Hepatocyte (in vitro differentiated cells): ENCODE data around the gene MBP. TPM values are rescaled to one million over a fixed set of nuclear protein-coding genes. Genes with fewer than 3 reads are reported as not detected.

Experiments used
- DNase-seq: peaks from one replicate; pipeline ENCODE4 v3.0.0-alpha.2; 2016; ENCODE audit warnings: low spot score
- H2AFZ ChIP-seq: fragments of 200-600 bp; sonication (generic); 2 replicates; pipeline ENCODE4 v1.6.0; 2016; ENCODE audit warnings: antibody characterized with exemption, mild to moderate bottlenecking
- H3K27ac ChIP-seq: fragments of 200-600 bp; sonication (generic); 2 replicates; pipeline ENCODE4 v1.5.1; 2016; ENCODE audit warnings: mild to moderate bottlenecking
- H3K27me3 ChIP-seq: fragments of 200-600 bp; sonication (generic); 2 replicates; pipeline ENCODE4 v1.6.1; 2016
- H3K36me3 ChIP-seq: fragments of 200-600 bp; sonication (generic); replicated peaks from 2 replicates; pipeline ENCODE4 v1.5.1; 2016; ENCODE audit warnings: low read depth; ENCODE audit not compliant: insufficient read depth
- H3K4me1 ChIP-seq: fragments of 200-600 bp; sonication (generic); 2 replicates; pipeline ENCODE4 v1.5.1; 2016; ENCODE audit warnings: mild to moderate bottlenecking, moderate library complexity; ENCODE audit not compliant: insufficient read depth
- H3K4me2 ChIP-seq: fragments of 200-600 bp; sonication (generic); 2 replicates; pipeline ENCODE4 v1.6.0; 2016
- H3K4me3 ChIP-seq: fragments of 200-600 bp; sonication (generic); 2 replicates; pipeline ENCODE4 v1.5.1; 2016; ENCODE audit warnings: mild to moderate bottlenecking
- H3K79me2 ChIP-seq: fragments of 200-600 bp; sonication (generic); 2 replicates; pipeline ENCODE4 v1.6.0; 2017; ENCODE audit warnings: mild to moderate bottlenecking
- H3K9me2 ChIP-seq: fragments of 200-600 bp; sonication (generic); replicated peaks from 2 replicates; pipeline ENCODE4 v1.6.0; 2017; ENCODE audit warnings: mild to moderate bottlenecking; ENCODE audit not compliant: insufficient read depth
- H3K9me3 ChIP-seq: fragments of 200-600 bp; sonication (generic); 2 replicates; pipeline ENCODE4 v1.5.1; 2016; ENCODE audit warnings: low read depth, mild to moderate bottlenecking
- H4K20me1 ChIP-seq: fragments of 200-600 bp; sonication (generic); 2 replicates; pipeline ENCODE4 v1.6.0; 2016; ENCODE audit warnings: mild to moderate bottlenecking; ENCODE audit not compliant: insufficient read depth, poor library complexity, severe bottlenecking
- EZH2 ChIP-seq: fragments of 200-600 bp; sonication (generic); IDR thresholded peaks from 2 replicates; pipeline ENCODE4 v1.6.1; 2016; ENCODE audit warnings: antibody characterized with exemption, mild to moderate bottlenecking, borderline replicate concordance
- EZH2phosphoT487 ChIP-seq: fragments of 200-600 bp; sonication (generic); IDR thresholded peaks from one replicate; pipeline ENCODE4 v1.6.1; 2018; ENCODE audit warnings: antibody characterized with exemption, mild to moderate bottlenecking, low read depth, moderate library complexity; ENCODE audit not compliant: unreplicated experiment, severe bottlenecking
- WGBS: methylation state at CpG from one replicate; pipeline ENCODE4 v1.1.6; 2016; ENCODE audit warnings: low lambda C conversion rate; ENCODE audit errors: missing lambda C conversion rate; 5-methylcytosine and 5-hydroxymethylcytosine counted together
- polyA plus RNA-seq: library from polyadenylated mRNA; unstranded; fragments of >200 nt; fragmentation: Nextera tagmentation; extraction: Ambion mirVana; gene quantifications from 2 replicates; pipeline ENCODE4 v1.2.1, GENCODE V29; 2016
- total RNA-seq: library from RNA; depleted of rRNA; stranded (reverse); fragments of >200 nt; gene quantifications from 2 replicates; pipeline ENCODE4 v1.2.3, GENCODE V29; 2014
- TF ChIP-seq, protein P1 (sequence below): fragments of 200-600 bp; sonication (generic); IDR thresholded peaks from 2 replicates; pipeline ENCODE4 v1.5.1; 2016; ENCODE audit warnings: antibody characterized with exemption, mild to moderate bottlenecking; ENCODE audit not compliant: poor library complexity

The MBP gene
- total and polyA plus RNA-seq, 2 experiments from 2014 or later = 21.6 to 22.1 TPM

DNA sequence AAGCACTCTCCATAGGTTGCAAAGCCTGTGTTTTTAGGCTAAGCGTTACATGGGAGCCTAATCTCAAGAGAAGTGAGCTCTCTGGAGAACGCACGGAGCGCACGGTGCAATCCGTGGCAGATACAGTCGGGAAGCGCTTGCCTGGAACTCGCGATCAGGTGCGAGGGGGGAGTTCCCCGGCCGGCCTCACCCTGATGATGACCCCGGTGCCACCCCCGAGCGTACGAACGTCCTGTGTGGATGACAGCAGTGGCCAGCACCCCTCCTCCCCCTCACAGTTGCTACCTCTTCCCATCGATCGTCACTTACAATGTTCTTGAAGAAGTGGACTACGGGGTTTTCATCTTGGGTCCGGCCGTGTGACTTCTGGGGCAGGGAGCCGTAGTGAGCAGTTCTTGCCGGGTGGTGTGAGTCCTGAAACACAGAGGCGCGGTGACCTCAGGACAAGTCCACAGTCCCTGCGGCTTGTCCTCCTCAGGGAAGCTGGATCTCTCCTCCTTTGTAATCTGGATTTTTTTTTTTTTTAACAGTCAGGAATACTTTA lies 142.9 kb downstream of the MBP start:
- DNase-seq = no peak
- no peak overlapping the region for H3K4me2 ChIP-seq
- H3K4me3 ChIP-seq = no peak overlapping the region
- no peaks in the 10 kb centered on the region for H4K20me1 ChIP-seq
- H3K9me3 ChIP-seq = no peaks in the 10 kb centered on the region
- H3K27me3 ChIP-seq = no peaks in the 10 kb centered on the region
- no peak overlapping the region for H3K27ac ChIP-seq
- H2AFZ ChIP-seq = no peak overlapping the region
- H3K36me3 ChIP-seq = no peaks in the 10 kb centered on the region
- H3K79me2 ChIP-seq = no peaks in the 10 kb centered on the region
- 96% methylated on average over 28 of the region's 28 CpGs for WGBS
- TF ChIP-seq EZH2 = no peak
- TF ChIP-seq, protein P1, sequence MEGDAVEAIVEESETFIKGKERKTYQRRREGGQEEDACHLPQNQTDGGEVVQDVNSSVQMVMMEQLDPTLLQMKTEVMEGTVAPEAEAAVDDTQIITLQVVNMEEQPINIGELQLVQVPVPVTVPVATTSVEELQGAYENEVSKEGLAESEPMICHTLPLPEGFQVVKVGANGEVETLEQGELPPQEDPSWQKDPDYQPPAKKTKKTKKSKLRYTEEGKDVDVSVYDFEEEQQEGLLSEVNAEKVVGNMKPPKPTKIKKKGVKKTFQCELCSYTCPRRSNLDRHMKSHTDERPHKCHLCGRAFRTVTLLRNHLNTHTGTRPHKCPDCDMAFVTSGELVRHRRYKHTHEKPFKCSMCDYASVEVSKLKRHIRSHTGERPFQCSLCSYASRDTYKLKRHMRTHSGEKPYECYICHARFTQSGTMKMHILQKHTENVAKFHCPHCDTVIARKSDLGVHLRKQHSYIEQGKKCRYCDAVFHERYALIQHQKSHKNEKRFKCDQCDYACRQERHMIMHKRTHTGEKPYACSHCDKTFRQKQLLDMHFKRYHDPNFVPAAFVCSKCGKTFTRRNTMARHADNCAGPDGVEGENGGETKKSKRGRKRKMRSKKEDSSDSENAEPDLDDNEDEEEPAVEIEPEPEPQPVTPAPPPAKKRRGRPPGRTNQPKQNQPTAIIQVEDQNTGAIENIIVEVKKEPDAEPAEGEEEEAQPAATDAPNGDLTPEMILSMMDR = no peak
- TF ChIP-seq EZH2phosphoT487 = no peak
- peaks cover 5% of the 10 kb centered on the region for H3K4me1 ChIP-seq
- no peaks in the 10 kb centered on the region for H3K9me2 ChIP-seq

DNA sequence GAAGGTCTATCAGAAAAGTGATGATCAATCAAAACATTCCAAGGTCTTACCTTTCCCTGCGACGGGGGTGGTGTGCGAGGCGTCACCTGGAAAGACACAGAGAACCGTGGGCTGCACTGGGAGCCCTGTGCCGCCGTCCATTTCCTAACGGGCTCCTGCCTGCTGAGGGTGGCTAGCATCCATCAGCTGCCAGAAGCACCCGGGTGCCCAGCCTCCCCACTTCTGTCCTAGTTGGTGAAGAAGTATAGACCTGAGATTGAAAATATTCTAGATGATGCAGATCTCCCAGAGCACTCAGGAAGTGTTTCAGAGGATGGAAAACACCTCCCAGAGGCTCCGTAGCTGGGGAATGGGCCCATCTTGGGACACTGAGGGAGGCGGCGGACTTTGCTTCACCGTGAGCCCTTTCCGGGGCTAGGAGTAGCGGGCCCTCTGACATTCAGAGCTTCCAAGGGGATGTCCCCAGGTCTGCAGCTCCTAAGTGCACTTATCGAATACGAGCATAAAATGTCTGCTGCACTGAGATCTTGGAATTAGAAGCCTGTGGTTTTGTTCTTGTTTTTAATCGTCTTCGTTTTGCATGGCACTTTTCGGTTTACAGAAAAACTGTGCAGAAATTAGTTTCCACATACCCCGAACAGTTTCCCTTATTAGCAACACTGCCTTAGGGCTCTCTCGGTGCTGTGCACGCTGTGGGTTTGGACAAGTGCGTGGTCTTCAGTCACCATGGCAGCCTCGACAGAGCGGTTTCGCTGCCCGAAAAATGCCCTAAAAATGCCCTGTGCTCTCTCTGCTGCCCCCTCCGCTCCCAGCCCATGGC lies 143.5 kb downstream of the MBP start:
- TF ChIP-seq EZH2 = no peak
- H3K27ac ChIP-seq = no peak overlapping the region

DNA sequence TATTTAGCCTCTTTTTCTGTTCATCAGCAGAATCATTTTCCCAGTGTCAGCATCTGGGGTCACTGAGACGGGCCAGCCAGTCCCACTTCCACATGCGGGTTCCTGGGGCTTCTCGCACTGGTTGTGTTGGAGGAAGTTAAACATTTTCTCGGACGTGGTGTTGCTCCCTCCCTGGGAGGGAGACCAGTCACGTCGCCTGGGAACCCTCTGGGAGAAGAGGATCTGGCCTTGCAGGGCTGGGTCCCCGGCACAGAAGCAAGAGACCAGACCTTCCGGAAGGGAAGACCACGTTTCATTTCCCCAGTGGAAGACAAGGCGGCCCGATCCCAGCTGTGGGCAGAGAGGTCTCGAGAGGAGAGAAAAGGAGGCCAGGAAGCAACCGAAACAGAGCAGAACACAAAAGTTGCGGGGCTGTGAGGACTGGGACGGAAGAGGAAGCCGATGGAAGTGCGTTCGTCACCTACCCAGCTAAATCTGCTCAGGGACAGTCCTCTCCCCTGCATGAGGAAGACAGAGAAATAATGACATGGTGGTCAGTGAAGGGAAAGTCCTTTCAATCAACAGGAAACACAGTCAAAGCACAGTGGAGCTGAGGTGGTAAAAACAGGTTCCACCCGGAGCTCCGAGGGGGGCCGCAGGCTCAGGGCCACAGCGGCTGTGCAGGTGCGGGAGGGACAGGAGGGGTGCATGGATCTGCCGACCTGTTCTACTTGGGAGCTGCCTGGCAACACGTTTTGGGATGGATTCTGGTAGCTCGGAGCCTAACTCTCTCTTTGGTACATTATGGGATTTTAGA lies 144.4 kb downstream of the MBP start:
- H3K4me3 ChIP-seq = no peak overlapping the region
- no peak overlapping the region for H2AFZ ChIP-seq

More for the DNA sequence above, 143.5 kb downstream of the MBP start:
- Histone ChIP-seq H4K20me1 (no peaks in the 10 kb centered on the region), H2AFZ (no peak overlapping the region), H3K9me2 (no peaks in the 10 kb centered on the region), H3K36me3 (no peaks in the 10 kb centered on the region), H3K79me2 (no peaks in the 10 kb centered on the region), H3K4me1 (peaks cover 5% of the 10 kb centered on the region), H3K27me3 (no peaks in the 10 kb centered on the region), H3K9me3 (no peaks in the 10 kb centered on the region), H3K4me2 (no peak overlapping the region), H3K4me3 (no peak overlapping the region)
- DNase-seq = no peak
- 93% methylated on average over 29 of the region's 29 CpGs for WGBS

More for the DNA sequence above, 144.4 kb downstream of the MBP start:
- no peaks in the 10 kb centered on the region for H3K9me2 ChIP-seq
- H3K4me1 ChIP-seq = no peaks in the 10 kb centered on the region
- WGBS = 88% methylated on average over 27 of the region's 27 CpGs
- TF ChIP-seq, protein P1 = no peak
- TF ChIP-seq EZH2phosphoT487 (no peak), EZH2 (no peak)
- no peaks in the 10 kb centered on the region for H4K20me1 ChIP-seq
- no peak for DNase-seq
- no peaks in the 10 kb centered on the region for H3K9me3 ChIP-seq
- H3K4me2 ChIP-seq = no peak overlapping the region
- no peak overlapping the region for H3K27ac ChIP-seq
- H3K36me3 ChIP-seq = no peaks in the 10 kb centered on the region
- no peaks in the 10 kb centered on the region for H3K79me2 ChIP-seq
- no peaks in the 10 kb centered on the region for H3K27me3 ChIP-seq
